WERI-Rb-1 (cell line): ENCODE measurements around the gene COL4A5.
A peak's percentile ranks its signal among the peaks of the same experiment; 100 is the strongest.

Source experiments
- DNase-seq: peaks from one replicate; pipeline ENCODE4 v3.0.0-alpha.2; 2020
- H3K27ac ChIP-seq: fragments of 250-450 bp; sonication (Bioruptor Pico); 2 replicates; pipeline ENCODE4 v1.5.1; 2020; ENCODE audit warnings: mild to moderate bottlenecking, moderate library complexity
- H3K27me3 ChIP-seq: fragments of 250-450 bp; sonication (Bioruptor Pico); 2 replicates; pipeline ENCODE4 v1.5.1; 2021; ENCODE audit warnings: mild to moderate bottlenecking, low read depth, moderate library complexity; ENCODE audit not compliant: insufficient read depth, severe bottlenecking
- H3K36me3 ChIP-seq: fragments of 250-450 bp; sonication (Bioruptor Pico); 2 replicates; pipeline ENCODE4 v1.5.1; 2020; ENCODE audit warnings: mild to moderate bottlenecking, moderate library complexity
- H3K4me3 ChIP-seq: 2 replicates; pipeline ENCODE4 v1.5.1; 2011; ENCODE audit warnings: low read depth, mild to moderate bottlenecking, control low read depth, low read length
- H3K9me3 ChIP-seq: fragments of 250-450 bp; sonication (Bioruptor Pico); 2 replicates; pipeline ENCODE4 v1.5.1; 2021; ENCODE audit warnings: mild to moderate bottlenecking, moderate library complexity; ENCODE audit not compliant: severe bottlenecking
- TF ChIP-seq, protein P1 (sequence below): IDR thresholded peaks from 2 replicates; pipeline ENCODE4 v1.5.1; 2011; ENCODE audit warnings: low read depth, mild to moderate bottlenecking, control low read depth, inconsistent platforms, low read length

Gene COL4A5

DNA sequence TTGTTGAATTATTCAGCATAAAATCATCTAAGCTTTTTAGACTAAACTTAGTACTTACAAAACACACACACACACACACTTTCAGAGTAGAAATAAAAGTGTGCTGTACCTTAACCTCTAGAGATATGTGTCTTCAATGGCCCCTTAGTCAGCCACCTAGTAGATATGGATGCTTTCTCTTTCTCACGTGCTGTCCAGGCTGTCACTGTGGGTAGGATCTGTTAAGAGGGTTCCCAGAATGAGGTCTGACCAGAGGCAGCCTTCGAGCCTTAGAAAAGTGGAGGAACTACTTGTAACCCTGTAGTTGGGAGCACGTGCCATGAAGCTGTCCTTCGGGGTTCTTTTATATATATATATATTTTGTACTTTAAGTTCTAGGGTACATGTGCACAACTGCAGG lies 117.9 kb downstream of the COL4A5 start:
- H3K4me3 ChIP-seq, result no peak overlapping the region
- no peaks in the 10 kb centered on the region for H3K9me3 ChIP-seq
- H3K36me3 ChIP-seq, result no peaks in the 10 kb centered on the region
- TF ChIP-seq, protein P1, sequence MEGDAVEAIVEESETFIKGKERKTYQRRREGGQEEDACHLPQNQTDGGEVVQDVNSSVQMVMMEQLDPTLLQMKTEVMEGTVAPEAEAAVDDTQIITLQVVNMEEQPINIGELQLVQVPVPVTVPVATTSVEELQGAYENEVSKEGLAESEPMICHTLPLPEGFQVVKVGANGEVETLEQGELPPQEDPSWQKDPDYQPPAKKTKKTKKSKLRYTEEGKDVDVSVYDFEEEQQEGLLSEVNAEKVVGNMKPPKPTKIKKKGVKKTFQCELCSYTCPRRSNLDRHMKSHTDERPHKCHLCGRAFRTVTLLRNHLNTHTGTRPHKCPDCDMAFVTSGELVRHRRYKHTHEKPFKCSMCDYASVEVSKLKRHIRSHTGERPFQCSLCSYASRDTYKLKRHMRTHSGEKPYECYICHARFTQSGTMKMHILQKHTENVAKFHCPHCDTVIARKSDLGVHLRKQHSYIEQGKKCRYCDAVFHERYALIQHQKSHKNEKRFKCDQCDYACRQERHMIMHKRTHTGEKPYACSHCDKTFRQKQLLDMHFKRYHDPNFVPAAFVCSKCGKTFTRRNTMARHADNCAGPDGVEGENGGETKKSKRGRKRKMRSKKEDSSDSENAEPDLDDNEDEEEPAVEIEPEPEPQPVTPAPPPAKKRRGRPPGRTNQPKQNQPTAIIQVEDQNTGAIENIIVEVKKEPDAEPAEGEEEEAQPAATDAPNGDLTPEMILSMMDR, result no peak
- H3K27ac ChIP-seq, result no peak overlapping the region
- peaks cover 29% of the 10 kb centered on the region for H3K27me3 ChIP-seq
- DNase-seq, result no peak

DNA sequence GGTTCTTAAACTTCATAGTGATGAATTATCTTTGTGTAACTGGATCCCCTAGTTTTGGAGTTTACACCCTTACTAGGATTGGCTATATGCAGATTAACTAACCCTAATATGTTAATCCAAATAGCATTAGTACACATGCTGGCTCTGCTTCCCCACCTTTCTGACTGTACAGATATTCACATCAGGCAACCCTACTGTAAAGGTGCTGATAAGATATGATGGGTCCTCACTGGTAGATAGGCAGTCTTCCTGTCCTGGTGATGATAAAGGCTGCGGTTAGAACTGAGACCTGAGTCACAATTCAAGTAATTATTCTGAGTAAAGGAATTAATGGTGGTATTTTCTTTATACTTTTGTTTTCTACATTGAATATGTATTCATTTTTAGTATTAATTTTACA lies 118.6 kb downstream of the COL4A5 start:
- H3K27ac ChIP-seq, result no peak overlapping the region
- H3K4me3 ChIP-seq, result no peak overlapping the region
- peaks cover 26% of the 10 kb centered on the region for H3K27me3 ChIP-seq
- DNase-seq, result no peak
- H3K36me3 ChIP-seq, result no peaks in the 10 kb centered on the region
- no peaks in the 10 kb centered on the region for H3K9me3 ChIP-seq
- TF ChIP-seq, protein P1, result no peak

DNA sequence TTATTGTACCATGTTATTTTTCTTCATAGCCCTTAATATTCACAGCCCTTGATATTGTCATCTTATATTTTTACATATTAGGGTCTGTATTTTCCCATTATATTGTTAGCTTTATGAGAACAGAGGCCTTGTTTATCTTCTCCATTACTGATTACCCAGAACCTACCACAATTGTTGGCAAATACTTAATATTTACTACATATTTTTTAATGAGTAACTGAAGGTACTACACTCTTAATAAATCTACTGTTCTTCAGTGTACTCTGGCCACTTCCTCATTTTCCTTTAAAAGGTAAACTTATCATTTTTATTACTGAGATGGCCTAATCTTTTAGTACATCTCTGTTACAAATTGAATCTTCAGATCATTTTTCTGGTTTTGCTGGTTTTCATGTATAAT lies 133.5 kb downstream of the COL4A5 start:
- H3K27ac ChIP-seq, result no peak overlapping the region
- peaks cover 53% of the 10 kb centered on the region for H3K27me3 ChIP-seq
- H3K36me3 ChIP-seq, result no peaks in the 10 kb centered on the region
- no peak overlapping the region for H3K4me3 ChIP-seq
- TF ChIP-seq, protein P1, result no peak
- DNase-seq, result no peak
- H3K9me3 ChIP-seq, result no peaks in the 10 kb centered on the region

DNA sequence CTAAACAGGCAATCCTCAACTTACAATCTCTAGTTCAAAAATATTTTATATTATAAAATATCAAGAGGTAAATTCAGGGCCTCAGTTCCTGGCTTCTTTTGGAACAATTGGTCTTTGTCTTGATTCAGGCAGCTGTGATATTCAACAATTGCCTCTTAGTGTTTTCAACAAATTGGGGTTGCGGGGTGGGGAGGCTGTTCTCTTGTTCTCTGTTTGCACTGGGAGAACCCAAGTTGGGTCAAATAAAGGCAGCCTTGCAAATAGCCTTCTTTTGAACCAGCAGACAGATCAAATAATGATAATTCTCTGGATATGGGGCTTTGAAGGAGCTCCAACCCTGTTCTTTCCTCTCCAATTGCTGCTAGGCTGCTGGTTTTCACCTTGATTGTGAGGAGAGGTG lies 142.5 kb downstream of the COL4A5 start:
- no peaks in the 10 kb centered on the region for H3K9me3 ChIP-seq
- no peak overlapping the region for H3K4me3 ChIP-seq
- TF ChIP-seq, protein P1, result no peak
- no peak overlapping the region for H3K27ac ChIP-seq
- no peak for DNase-seq
- no peaks in the 10 kb centered on the region for H3K36me3 ChIP-seq
- H3K27me3 ChIP-seq, result peaks cover 22% of the 10 kb centered on the region

DNA sequence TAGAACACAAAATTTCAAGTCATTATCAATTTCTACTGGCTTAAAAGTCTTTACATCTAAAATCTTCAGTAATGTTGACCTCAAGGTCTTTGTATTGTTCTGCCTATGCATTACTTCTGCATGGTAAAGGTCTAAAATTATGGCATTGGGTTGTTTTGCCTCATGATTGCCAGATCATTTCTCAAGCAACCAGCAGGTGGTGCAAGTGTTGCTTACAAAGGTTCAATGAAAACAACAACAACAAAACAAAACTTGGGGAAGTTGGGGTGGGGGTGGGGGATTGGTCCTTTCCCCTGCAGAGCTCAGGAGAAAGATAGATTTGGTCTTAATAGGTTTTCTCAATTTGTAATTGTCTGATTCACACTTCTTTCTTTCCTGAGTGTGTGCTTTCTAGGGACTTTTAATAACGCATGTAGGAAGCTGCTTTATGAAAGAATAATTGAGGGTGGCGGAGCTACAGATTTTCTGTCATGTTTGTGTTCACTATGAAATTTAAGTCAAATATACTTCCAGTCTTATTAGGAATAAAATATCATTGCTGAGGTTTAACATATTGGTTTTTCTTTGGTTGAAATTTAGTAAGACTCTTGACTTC lies 145.1 kb downstream of the COL4A5 start:
- no peaks in the 10 kb centered on the region for H3K9me3 ChIP-seq
- TF ChIP-seq, protein P1, result peak; percentile 47
- no peak overlapping the region for H3K27ac ChIP-seq
- peak; percentile 9 for DNase-seq
- H3K27me3 ChIP-seq, result peaks cover 24% of the 10 kb centered on the region
- H3K4me3 ChIP-seq, result no peak overlapping the region
- no peaks in the 10 kb centered on the region for H3K36me3 ChIP-seq

DNA sequence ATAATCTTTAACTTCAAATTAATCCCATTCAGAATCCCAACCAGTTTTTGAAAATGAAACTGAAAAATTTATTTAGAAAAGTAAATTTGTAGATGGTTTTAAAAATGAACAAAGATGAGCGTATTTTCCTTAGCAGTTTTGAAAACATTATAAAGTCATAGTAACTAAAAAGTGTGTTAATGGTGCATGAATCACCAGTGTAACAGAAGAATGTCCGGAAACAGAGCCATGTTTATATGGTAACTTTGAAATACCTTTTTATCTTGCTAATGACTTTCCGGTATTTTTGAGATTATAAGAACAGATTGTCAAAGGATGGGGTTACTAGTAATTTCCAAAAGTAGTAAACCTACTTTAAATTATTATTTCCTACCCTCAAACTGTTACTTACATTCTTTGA lies 150.9 kb downstream of the COL4A5 start:
- Histone ChIP-seq H3K27ac (no peak overlapping the region), H3K9me3 (no peaks in the 10 kb centered on the region), H3K4me3 (no peak overlapping the region), H3K27me3 (peaks cover 24% of the 10 kb centered on the region), H3K36me3 (no peaks in the 10 kb centered on the region)
- TF ChIP-seq, protein P1, result no peak
- DNase-seq, result no peak
